ENCODE results near the gene BTBD2.

The BTBD2 gene

GRCh38 chr19:1959928-1960589 is 55.5 kb downstream of the BTBD2 start:
- DNase-seq (ENCODE audit: low read depth) = no peak

- DNase-seq (ENCODE audit: low read depth) = no peak
Observed at GRCh38 chr19:1957562-1958248, 57.8 kb downstream of the BTBD2 start.

- no peak for DNase-seq (ENCODE audit: low read depth)
Observed at GRCh38 chr19:1956868-1957492, 58.5 kb downstream of the BTBD2 start.

- DNase-seq (ENCODE audit: low read depth) = no peak
Observed at GRCh38 chr19:1956122-1956494, 59.4 kb downstream of the BTBD2 start.

GRCh38 chr19:1955171-1956121 is 60.1 kb downstream of the BTBD2 start:
- DNase-seq (ENCODE audit: low read depth) = no peak

- DNase-seq (ENCODE audit: low read depth) = no peak
Observed at GRCh38 chr19:1954532-1954933, 61.0 kb downstream of the BTBD2 start.

GRCh38 chr19:1953441-1954094 is 61.9 kb downstream of the BTBD2 start:
- DNase-seq (ENCODE audit: low read depth) = no peak

GRCh38 chr19:1953037-1953436 is 62.5 kb downstream of the BTBD2 start:
- DNase-seq (ENCODE audit: low read depth) = no peak

GRCh38 chr19:1952635-1953034 is 62.9 kb downstream of the BTBD2 start:
- no peak for DNase-seq (ENCODE audit: low read depth)

- no peak for DNase-seq (ENCODE audit: low read depth)
Observed at GRCh38 chr19:1950640-1951039, 64.9 kb downstream of the BTBD2 start.

- DNase-seq (ENCODE audit: low read depth) = no peak
Observed at GRCh38 chr19:1949304-1950101, 66.0 kb downstream of the BTBD2 start.

GRCh38 chr19:1947651-1948209 is 67.8 kb downstream of the BTBD2 start:
- DNase-seq (ENCODE audit: low read depth) = no peak

- DNase-seq (ENCODE audit: low read depth) = no peak
Observed at GRCh38 chr19:1945899-1946298, 69.6 kb downstream of the BTBD2 start.

GRCh38 chr19:1944916-1945561 is 70.5 kb downstream of the BTBD2 start:
- DNase-seq (ENCODE audit: low read depth) = no peak

GRCh38 chr19:1944088-1944915 is 71.2 kb downstream of the BTBD2 start:
- no peak for DNase-seq (ENCODE audit: low read depth)

- no peak for DNase-seq (ENCODE audit: low read depth)
Observed at GRCh38 chr19:1943661-1944087, 71.8 kb downstream of the BTBD2 start.

GRCh38 chr19:1942934-1943555 is 72.5 kb downstream of the BTBD2 start:
- no peak for DNase-seq (ENCODE audit: low read depth)

GRCh38 chr19:1942078-1942933 is 73.2 kb downstream of the BTBD2 start:
- peak; percentile 65 for DNase-seq (ENCODE audit: low read depth)
